ENCODE measurements around the gene ELF2. TPM values are rescaled to one million over a fixed set of nuclear protein-coding genes. Genes with fewer than 3 reads are reported as not detected.

ELF2 gene
- total and polyA plus RNA-seq, 2 donors from 2014 or later = 12.8 to 58.5 TPM

DNA sequence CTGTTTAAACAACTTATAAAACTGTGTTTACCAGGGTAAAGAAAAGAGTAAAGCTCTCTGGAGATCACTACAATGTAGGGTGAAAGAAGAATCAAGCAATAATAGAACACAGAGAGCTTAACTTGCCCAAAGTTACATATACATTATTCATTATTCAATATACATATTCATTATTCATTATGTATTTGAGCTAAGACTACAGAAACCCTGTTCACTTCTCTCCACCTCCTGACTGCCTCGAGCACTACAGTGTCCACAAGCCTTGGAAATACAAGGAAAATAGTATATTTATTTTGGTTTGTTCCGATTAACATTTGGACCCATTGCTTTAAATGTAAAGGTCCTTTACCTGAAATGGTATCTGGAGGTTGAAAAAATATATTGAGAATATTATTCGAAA, 35.9 kb upstream of the ELF2 start:
- Histone ChIP-seq H3K4me1 (ENCODE audit: control insufficient read depth in 2 of 3, insufficient read depth in 2 of 3, low read depth in 1 of 3, low read length in 3 of 3) (no peaks in the 10 kb centered on the region), H3K9me3 (ENCODE audit: control insufficient read depth in 2 of 3, insufficient read depth in 1 of 3, low read length in 3 of 3) (no peaks in the 10 kb centered on the region), H3K4me3 (ENCODE audit: low read length in 3 of 3) (no peak overlapping the region), H3K27ac (ENCODE audit: low read depth in 2 of 2, low read length in 2 of 2) (no peak overlapping the region), H3K27me3 (ENCODE audit: control insufficient read depth, insufficient read depth, low read length) (no peaks in the 10 kb centered on the region), H3K36me3 (ENCODE audit: control insufficient read depth in 2 of 3, insufficient read depth in 3 of 3, low read length in 3 of 3) (no peaks in the 10 kb centered on the region), H3K9ac (ENCODE audit: low read length in 3 of 3) (no peak overlapping the region)
- intact Hi-C loops (cut with DNase I) = no loop called here
- FAIRE-seq (no peak), DNase-seq (no peak)
- TF ChIP-seq, protein P1, sequence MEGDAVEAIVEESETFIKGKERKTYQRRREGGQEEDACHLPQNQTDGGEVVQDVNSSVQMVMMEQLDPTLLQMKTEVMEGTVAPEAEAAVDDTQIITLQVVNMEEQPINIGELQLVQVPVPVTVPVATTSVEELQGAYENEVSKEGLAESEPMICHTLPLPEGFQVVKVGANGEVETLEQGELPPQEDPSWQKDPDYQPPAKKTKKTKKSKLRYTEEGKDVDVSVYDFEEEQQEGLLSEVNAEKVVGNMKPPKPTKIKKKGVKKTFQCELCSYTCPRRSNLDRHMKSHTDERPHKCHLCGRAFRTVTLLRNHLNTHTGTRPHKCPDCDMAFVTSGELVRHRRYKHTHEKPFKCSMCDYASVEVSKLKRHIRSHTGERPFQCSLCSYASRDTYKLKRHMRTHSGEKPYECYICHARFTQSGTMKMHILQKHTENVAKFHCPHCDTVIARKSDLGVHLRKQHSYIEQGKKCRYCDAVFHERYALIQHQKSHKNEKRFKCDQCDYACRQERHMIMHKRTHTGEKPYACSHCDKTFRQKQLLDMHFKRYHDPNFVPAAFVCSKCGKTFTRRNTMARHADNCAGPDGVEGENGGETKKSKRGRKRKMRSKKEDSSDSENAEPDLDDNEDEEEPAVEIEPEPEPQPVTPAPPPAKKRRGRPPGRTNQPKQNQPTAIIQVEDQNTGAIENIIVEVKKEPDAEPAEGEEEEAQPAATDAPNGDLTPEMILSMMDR (IDR thresholded peaks at IDR 0.05; ENCODE audit: borderline replicate concordance, extremely low read depth, insufficient read depth) = no peak

DNA sequence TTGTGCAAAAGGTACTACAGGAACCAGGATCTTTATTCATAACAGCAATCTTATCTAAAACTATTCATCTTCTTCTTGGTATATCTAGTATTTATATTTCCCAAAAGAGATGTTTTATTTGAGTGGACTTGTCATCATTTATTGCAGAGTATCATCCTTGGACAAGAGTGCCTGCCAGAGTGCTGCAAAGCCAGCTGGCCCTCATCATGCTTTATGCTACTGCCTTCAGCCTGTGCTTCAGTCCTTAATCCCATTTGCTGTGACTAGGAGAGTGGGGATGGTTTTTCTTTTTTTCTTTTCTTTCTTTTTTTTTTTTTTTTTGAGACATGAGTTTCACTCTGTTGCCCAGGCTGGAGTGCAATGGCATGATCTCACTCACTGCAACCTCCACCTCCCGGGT, 33.5 kb upstream of the ELF2 start:
- TF ChIP-seq, protein P1 (IDR thresholded peaks at IDR 0.05; ENCODE audit: borderline replicate concordance, extremely low read depth, insufficient read depth) = no peak
- no peak overlapping the region for H3K4me3 ChIP-seq (ENCODE audit: low read length in 3 of 3)
- no peaks in the 10 kb centered on the region for H3K27me3 ChIP-seq (ENCODE audit: control insufficient read depth, insufficient read depth, low read length)
- FAIRE-seq = no peak
- H3K36me3 ChIP-seq (ENCODE audit: control insufficient read depth in 2 of 3, insufficient read depth in 3 of 3, low read length in 3 of 3) = no peaks in the 10 kb centered on the region
- no peak overlapping the region for H3K27ac ChIP-seq (ENCODE audit: low read depth in 2 of 2, low read length in 2 of 2)
- no peaks in the 10 kb centered on the region for H3K4me1 ChIP-seq (ENCODE audit: control insufficient read depth in 2 of 3, insufficient read depth in 2 of 3, low read depth in 1 of 3, low read length in 3 of 3)
- DNase-seq = peak in 2 of 5 donors; percentile 43 to 78
- no peaks in the 10 kb centered on the region for H3K9me3 ChIP-seq (ENCODE audit: control insufficient read depth in 2 of 3, insufficient read depth in 1 of 3, low read length in 3 of 3)
- intact Hi-C loops (cut with DNase I) = no loop called here
- H3K9ac ChIP-seq (ENCODE audit: low read length in 3 of 3) = no peak overlapping the region

DNA sequence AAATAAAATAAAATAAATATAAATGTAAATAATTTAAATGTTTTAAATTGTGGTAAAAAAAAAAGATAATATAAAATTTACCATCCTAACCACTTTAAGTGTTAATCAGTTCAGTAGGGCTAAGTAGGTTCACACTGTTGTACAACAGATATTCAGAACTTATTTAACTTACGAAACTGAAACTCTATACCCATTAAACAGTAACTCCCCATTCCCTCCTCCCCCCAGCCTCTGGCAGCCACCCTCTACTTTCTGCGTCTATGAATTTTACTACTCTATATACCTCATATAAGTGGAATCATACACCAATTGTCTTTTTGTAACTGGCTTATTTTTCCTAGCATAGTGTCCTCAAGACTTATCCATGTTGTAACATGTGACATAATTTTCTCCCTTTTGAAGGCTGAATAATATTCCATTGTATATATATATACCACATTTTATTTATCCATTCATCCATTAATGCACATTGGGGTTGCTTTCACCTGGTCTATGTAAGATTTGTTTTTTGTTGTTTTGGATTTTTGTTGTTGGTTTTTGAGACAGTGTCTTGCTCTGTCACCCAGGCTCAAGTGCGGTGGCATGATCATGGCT, 32.5 kb upstream of the ELF2 start:
- H3K27me3 ChIP-seq (ENCODE audit: control insufficient read depth, insufficient read depth, low read length) = no peaks in the 10 kb centered on the region
- no peak overlapping the region for H3K4me3 ChIP-seq (ENCODE audit: low read length in 3 of 3)
- H3K4me1 ChIP-seq (ENCODE audit: control insufficient read depth in 2 of 3, insufficient read depth in 2 of 3, low read depth in 1 of 3, low read length in 3 of 3) = no peaks in the 10 kb centered on the region
- no peak overlapping the region for H3K9ac ChIP-seq (ENCODE audit: low read length in 3 of 3)
- H3K36me3 ChIP-seq (ENCODE audit: control insufficient read depth in 2 of 3, insufficient read depth in 3 of 3, low read length in 3 of 3) = no peaks in the 10 kb centered on the region
- FAIRE-seq = no peak
- H3K9me3 ChIP-seq (ENCODE audit: control insufficient read depth in 2 of 3, insufficient read depth in 1 of 3, low read length in 3 of 3) = no peaks in the 10 kb centered on the region
- DNase-seq = no peak
- intact Hi-C loops (cut with DNase I) = no loop called here
- no peak overlapping the region for H3K27ac ChIP-seq (ENCODE audit: low read depth in 2 of 2, low read length in 2 of 2)
- TF ChIP-seq, protein P1 (IDR thresholded peaks at IDR 0.05; ENCODE audit: borderline replicate concordance, extremely low read depth, insufficient read depth) = no peak
